CD4-positive, alpha-beta T cell (primary cell): ENCODE measurements around the gene FAM186B. TPM values are rescaled to one million over a fixed set of nuclear protein-coding genes. Genes with fewer than 3 reads are reported as not detected.

Experiments used
- ATAC-seq: fragments of 200-7000 bp; cut with Tn5 transposase; one replicate; pipeline ENCODE4 v1.10.0; 2022; ENCODE audit warnings: mild to moderate bottlenecking; ENCODE audit not compliant: poor library complexity
- CTCF ChIA-PET: fragments of 350-600 bp; sonication (Branson Sonifier 250); formaldehyde crosslinking; loops from one replicate; lab custom pipeline; 2021; ENCODE audit warnings: antibody characterized with exemption, inconsistent platforms; lab: Charles Lee
- POLR2A ChIA-PET: fragments of 350-600 bp; sonication (Branson Sonifier 250); formaldehyde crosslinking; loops from one replicate; lab custom pipeline; 2021; ENCODE audit warnings: antibody characterized with exemption, inconsistent platforms; lab: Charles Lee
- DNase-seq, 14 experiments: peaks; one replicate each; pipeline ENCODE4 v3.0.0-alpha.2; 2013 to 2020; ENCODE audit warnings: mixed read lengths in 2 of 14
- H3K27ac ChIP-seq, 2 donors: one replicate each; pipeline versions ENCODE4 v1.5.1 to v1.7.0; 2013; ENCODE audit warnings: low read length in 2 of 2, low read depth in 1 of 2, mild to moderate bottlenecking in 1 of 2
- H3K27me3 ChIP-seq, 2 experiments: 1 replicate in 1 of 2; 2 replicates in 1 of 2; pipeline versions ENCODE4 v1.6.1 to v1.7.0; 2013; ENCODE audit warnings: low read length in 2 of 2, control low read depth in 1 of 2, mild to moderate bottlenecking in 1 of 2, moderate library complexity in 1 of 2; ENCODE audit not compliant: insufficient read depth in 2 of 2, control insufficient read depth in 1 of 2
- H3K36me3 ChIP-seq: one replicate; pipeline ENCODE4 v1.6.1; 2013; ENCODE audit warnings: low read length, control low read depth; ENCODE audit not compliant: insufficient read depth
- H3K4me1 ChIP-seq: one replicate; pipeline ENCODE4 v1.6.1; 2013; ENCODE audit warnings: low read length, control low read depth; ENCODE audit not compliant: insufficient read depth
- H3K4me3 ChIP-seq: one replicate; pipeline ENCODE4 v1.5.1; 2013; ENCODE audit warnings: mild to moderate bottlenecking, low read length, moderate library complexity
- H3K9me3 ChIP-seq, 2 experiments: 1 replicate in 1 of 2; 2 replicates in 1 of 2; pipeline versions ENCODE4 v1.6.1 to v1.7.0; 2013; ENCODE audit warnings: low read length in 2 of 2, mild to moderate bottlenecking in 2 of 2, control low read depth in 1 of 2, moderate library complexity in 1 of 2; ENCODE audit not compliant: control insufficient read depth in 1 of 2, insufficient read depth in 1 of 2
- H3K27ac Mint-ChIP-seq: one replicate; pipeline ENCODE4 v1.8.0; 2020; ENCODE audit warnings: mixed read lengths
- H3K27me3 Mint-ChIP-seq: one replicate; pipeline ENCODE4 v1.8.0; 2021; ENCODE audit warnings: mixed read lengths
- H3K36me3 Mint-ChIP-seq: one replicate; pipeline ENCODE4 v1.8.0; 2021; ENCODE audit warnings: low read depth, mixed read lengths
- H3K4me1 Mint-ChIP-seq: one replicate; pipeline ENCODE4 v1.8.0; 2021; ENCODE audit warnings: low read depth, mixed read lengths
- H3K4me3 Mint-ChIP-seq: one replicate; pipeline ENCODE4 v1.8.0; 2020; ENCODE audit warnings: mild to moderate bottlenecking, mixed read lengths
- H3K9me3 Mint-ChIP-seq: one replicate; pipeline ENCODE4 v1.8.0; 2020; ENCODE audit warnings: mixed read lengths
- CTCF ChIP-seq: fragments of 200-600 bp; IDR thresholded peaks from one replicate; pipeline ENCODE4 v1.8.0; 2022; ENCODE audit warnings: antibody characterized with exemption, mild to moderate bottlenecking
- intact Hi-C, 2 experiments: fragments of 100-400 bp; cut with DNase I in 1 of 2; cut with micrococcal nuclease in 1 of 2; formaldehyde crosslinking; loops; one replicate each; pipeline versions ENCODE4 v1.15.1 to v1.9.0; 2023 to 2025; cut with DNase I, micrococcal nuclease
- total RNA-seq, 174 experiments: library from RNA in 2 of 174; stranded (reverse) in 2 of 174; gene quantifications; one replicate each; pipeline ENCODE4 v1.2.3 and lab custom pipeline; 2021 to 2026

FAM186B gene
- total RNA-seq, 2 experiments from 2014 or later = 0.64 to 0.74 TPM

DNA sequence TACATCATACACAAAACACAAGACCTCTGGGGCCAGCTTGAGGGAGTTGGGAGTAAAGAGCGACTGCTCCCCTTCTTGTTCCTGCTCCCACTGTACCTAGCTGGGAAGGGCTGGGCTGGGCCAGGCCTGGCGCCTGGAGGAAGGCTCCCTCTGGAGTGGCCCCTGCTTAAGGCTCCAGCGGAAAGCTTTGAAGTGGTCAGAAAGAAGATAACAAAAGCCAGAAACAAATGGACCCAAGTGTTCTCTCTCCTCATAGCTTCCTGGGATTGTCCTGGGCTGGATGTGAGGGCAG is 43.2 kb upstream of the FAM186B start:
- Mint-ChIP-seq H3K36me3 (peaks cover 92% of the 10 kb centered on the region), H3K27ac (peak overlapping the region; percentile 67), H3K27me3 (no peaks in the 10 kb centered on the region), H3K4me3 (no peak overlapping the region), H3K4me1 (peaks cover 45% of the 10 kb centered on the region), H3K9me3 (no peaks in the 10 kb centered on the region)
- ChIA-PET POLR2A (interaction anchor here (0.5 to 5.3 kb wide), 5 partner anchors 14 to 93 kb away, joined by 3 to 36 read pairs (median 11); partner anchors contain the start of genes FMNL3 and TMBIM6), CTCF (interaction anchor here (0.9 to 2.0 kb wide), 10 partner anchors 12 to 114 kb away, joined by 3 to 7 read pairs (median 4); partner anchors contain the start of genes FMNL3, PRPF40B and TMBIM6)
- ATAC-seq = no peak
- Histone ChIP-seq H3K4me1 (peaks cover 34% of the 10 kb centered on the region), H3K9me3 (no peaks in the 10 kb centered on the region), H3K36me3 (peaks cover 68% of the 10 kb centered on the region), H3K27me3 (no peaks in the 10 kb centered on the region), H3K4me3 (no peak overlapping the region), H3K27ac (peak overlapping the region in 1 of 2 donors; percentile 37)
- DNase-seq = no peak
- no peak for TF ChIP-seq CTCF
- intact Hi-C loops = loop anchor here in 1 of 2 experiments (5.0 kb wide), 1 partner anchor 189 kb away; no protein-coding TSS in a partner anchor

GRCh38 chr12:49647827-49648711 is 42.6 kb upstream of the FAM186B start:
- Histone ChIP-seq H3K27ac (peak overlapping the region in 1 of 2 donors; percentile 37), H3K27me3 (no peaks in the 10 kb centered on the region), H3K4me1 (peaks cover 31% of the 10 kb centered on the region), H3K4me3 (no peak overlapping the region), H3K36me3 (peaks cover 62% of the 10 kb centered on the region), H3K9me3 (no peaks in the 10 kb centered on the region)
- ChIA-PET POLR2A (interaction anchor here (0.5 to 5.3 kb wide), 7 partner anchors 9 to 93 kb away, joined by 3 to 36 read pairs (median 6); partner anchors contain the start of genes FMNL3 and TMBIM6), CTCF (interaction anchor here (0.8 to 2.0 kb wide), 11 partner anchors 11 to 115 kb away, joined by 3 to 7 read pairs (median 4); partner anchors contain the start of genes FMNL3, PRPF40B and TMBIM6)
- Mint-ChIP-seq H3K4me3 (no peak overlapping the region), H3K36me3 (peaks cover 87% of the 10 kb centered on the region), H3K4me1 (peaks cover 45% of the 10 kb centered on the region), H3K9me3 (no peaks in the 10 kb centered on the region), H3K27me3 (no peaks in the 10 kb centered on the region), H3K27ac (peak overlapping the region; percentile 67)
- intact Hi-C loops = loop anchor here in 1 of 2 experiments (5.0 kb wide), 1 partner anchor 189 kb away; no protein-coding TSS in a partner anchor
- no peak for TF ChIP-seq CTCF
- DNase-seq = no peak
- ATAC-seq = no peak

DNA sequence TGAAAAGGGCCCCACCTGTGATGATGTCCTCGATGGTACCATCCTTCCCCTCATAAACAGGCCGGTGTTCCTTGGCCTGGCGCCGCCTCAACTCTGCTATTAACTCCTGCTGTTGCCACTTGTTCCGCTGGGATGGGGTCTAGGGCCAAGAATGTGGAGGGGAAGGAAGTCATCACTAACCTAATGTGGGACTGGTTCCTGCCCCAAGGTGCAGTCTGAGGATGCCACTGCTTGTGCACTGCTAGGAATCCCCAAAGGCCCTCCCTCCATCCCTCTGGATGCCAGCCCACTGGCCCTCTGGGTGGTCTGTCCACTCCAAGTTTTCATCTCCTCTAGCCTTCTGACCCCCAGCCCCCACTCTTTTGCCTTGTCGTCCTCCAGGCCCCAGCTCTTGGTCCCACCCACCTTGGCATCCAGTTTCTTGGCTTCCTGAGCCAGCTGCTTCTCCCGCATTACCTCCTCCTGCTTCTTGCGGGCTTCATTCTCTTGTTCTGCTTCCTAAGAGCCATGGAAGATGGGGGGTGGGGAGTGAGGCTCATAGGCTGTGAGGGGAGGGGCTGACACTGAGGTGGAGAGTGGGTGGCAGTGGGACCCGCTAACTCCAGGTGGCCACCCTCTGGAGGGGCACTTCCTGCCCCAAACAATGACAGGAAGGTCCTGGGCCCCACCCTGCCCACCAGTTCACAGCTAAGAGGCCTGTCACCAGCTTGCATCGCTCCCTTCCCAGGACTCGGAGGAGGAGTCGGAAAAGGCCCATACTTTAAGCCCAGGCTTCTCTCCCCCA is 41.6 kb upstream of the FAM186B start:
- no peak overlapping the region for H3K4me3 Mint-ChIP-seq
- DNase-seq (no peak), ATAC-seq (no peak)
- H3K36me3 Mint-ChIP-seq = peaks cover 80% of the 10 kb centered on the region
- H3K27ac Mint-ChIP-seq = peak overlapping the region; percentile 78
- no peaks in the 10 kb centered on the region for H3K9me3 Mint-ChIP-seq
- Histone ChIP-seq H3K27ac (no peak overlapping the region), H3K4me1 (peaks cover 31% of the 10 kb centered on the region), H3K4me3 (no peak overlapping the region), H3K36me3 (peaks cover 57% of the 10 kb centered on the region), H3K27me3 (no peaks in the 10 kb centered on the region), H3K9me3 (no peaks in the 10 kb centered on the region)
- H3K4me1 Mint-ChIP-seq = peaks cover 42% of the 10 kb centered on the region
- no peaks in the 10 kb centered on the region for H3K27me3 Mint-ChIP-seq
- intact Hi-C loops = loop anchor here in 1 of 2 experiments (5.0 kb wide), 1 partner anchor 190 kb away; no protein-coding TSS in a partner anchor
- POLR2A ChIA-PET = interaction anchor here (0.7 to 5.3 kb wide), 5 partner anchors 10 to 94 kb away, joined by 3 to 36 read pairs (median 11); partner anchors contain the start of genes FMNL3 and TMBIM6
- CTCF ChIA-PET = interaction anchor here (0.8 to 2.0 kb wide), 5 partner anchors 10 to 94 kb away, joined by 3 to 6 read pairs (median 5); partner anchors contain the start of gene TMBIM6
- TF ChIP-seq CTCF = no peak
